Activated T-helper 2 cell treated with anti-CD3 and anti-CD28 coated beads, Interferon-gamma antibody, Interleukin-2, Interleukin-4, amounts not matched to agents 10 μg/mL and 5 μg/mL and 100 μg/mL, durations not matched to agents 14 hours and 24 hours and 36 hours (primary cell): ENCODE measurements around the gene FBXL15. TPM values are rescaled to one million over a fixed set of nuclear protein-coding genes. Genes with fewer than 3 reads are reported as not detected.
A peak's percentile ranks its signal among the peaks of the same experiment; 100 is the strongest.
"Not testable (repeated sequence)": the region's sequence is repeated elsewhere in the genome, so short reads cannot be mapped to it uniquely, and the experiment has no call there.

Experiments
- DNase-seq: peaks from one replicate; pipeline ENCODE4 v3.0.0; 2021; ENCODE audit warnings: low spot score
- H3K27ac Mint-ChIP-seq: one replicate; pipeline ENCODE4 v1.8.0; 2021; ENCODE audit warnings: mixed read lengths
- H3K27me3 Mint-ChIP-seq: one replicate; pipeline ENCODE4 v1.8.0; 2021; ENCODE audit warnings: low read depth, mixed read lengths
- H3K36me3 Mint-ChIP-seq: one replicate; pipeline ENCODE4 v1.8.0; 2021; ENCODE audit warnings: low read depth, mixed read lengths
- H3K4me1 Mint-ChIP-seq: one replicate; pipeline ENCODE4 v1.8.0; 2021; ENCODE audit warnings: low read depth, mixed read lengths
- H3K4me3 Mint-ChIP-seq: one replicate; pipeline ENCODE4 v1.8.0; 2021; ENCODE audit warnings: low read depth, mild to moderate bottlenecking, moderate library complexity, mixed read lengths
- H3K9me3 Mint-ChIP-seq: one replicate; pipeline ENCODE4 v1.8.0; 2021; ENCODE audit warnings: mixed read lengths
- intact Hi-C: fragments of 100-400 bp; cut with micrococcal nuclease; formaldehyde crosslinking; loops from one replicate; pipeline ENCODE4 v1.15.1; 2023
- total RNA-seq: library from RNA; stranded (reverse); gene quantifications from 2 replicates; pipeline ENCODE4 v1.2.3, GENCODE V29; 2022

FBXL15 gene
- total RNA-seq, 1 donor from 2014 or later = 14.8 TPM

GRCh38 chr10:102450124-102450373 is 29.4 kb downstream of the FBXL15 start:
- Mint-ChIP-seq H3K9me3 (no peaks in the 10 kb centered on the region), H3K27ac (peak overlapping the region; percentile 87), H3K4me3 (peak overlapping the region; percentile 94), H3K4me1 (peaks cover 23% of the 10 kb centered on the region), H3K27me3 (no peaks in the 10 kb centered on the region), H3K36me3 (peaks cover 21% of the 10 kb centered on the region)
- intact Hi-C loops = loop anchor here (1.0 kb wide), 3 partner anchors 18 to 51 kb away; partner anchors contain the start of gene CUEDC2
- DNase-seq = no peak

GRCh38 chr10:102450374-102451104 is 29.9 kb downstream of the FBXL15 start:
- intact Hi-C loops = loop anchor here (1.0 kb wide), 3 partner anchors 18 to 51 kb away; partner anchors contain the start of gene CUEDC2
- Mint-ChIP-seq H3K4me3 (peak overlapping the region; percentile 94), H3K27me3 (no peaks in the 10 kb centered on the region), H3K9me3 (no peaks in the 10 kb centered on the region), H3K4me1 (peaks cover 23% of the 10 kb centered on the region), H3K27ac (peak overlapping the region; percentile 87), H3K36me3 (peaks cover 24% of the 10 kb centered on the region)
- peak; percentile 88 for DNase-seq

GRCh38 chr10:102451105-102451969 is 30.7 kb downstream of the FBXL15 start, which contains the start of gene C10orf95:
Gene C10orf95 (minus strand): TSS chr10:102451543. CDS start chr10:102451093, 450 bp downstream.
- Mint-ChIP-seq H3K36me3 (peaks cover 26% of the 10 kb centered on the region), H3K27me3 (no peaks in the 10 kb centered on the region), H3K4me1 (peaks cover 23% of the 10 kb centered on the region), H3K27ac (peak within 1 kb of the TSS; percentile 80), H3K4me3 (peak within 1 kb of the TSS; percentile 86), H3K9me3 (no peaks in the 10 kb centered on the region)
- DNase-seq = no peak
- intact Hi-C loops = no loop called here

DNA sequence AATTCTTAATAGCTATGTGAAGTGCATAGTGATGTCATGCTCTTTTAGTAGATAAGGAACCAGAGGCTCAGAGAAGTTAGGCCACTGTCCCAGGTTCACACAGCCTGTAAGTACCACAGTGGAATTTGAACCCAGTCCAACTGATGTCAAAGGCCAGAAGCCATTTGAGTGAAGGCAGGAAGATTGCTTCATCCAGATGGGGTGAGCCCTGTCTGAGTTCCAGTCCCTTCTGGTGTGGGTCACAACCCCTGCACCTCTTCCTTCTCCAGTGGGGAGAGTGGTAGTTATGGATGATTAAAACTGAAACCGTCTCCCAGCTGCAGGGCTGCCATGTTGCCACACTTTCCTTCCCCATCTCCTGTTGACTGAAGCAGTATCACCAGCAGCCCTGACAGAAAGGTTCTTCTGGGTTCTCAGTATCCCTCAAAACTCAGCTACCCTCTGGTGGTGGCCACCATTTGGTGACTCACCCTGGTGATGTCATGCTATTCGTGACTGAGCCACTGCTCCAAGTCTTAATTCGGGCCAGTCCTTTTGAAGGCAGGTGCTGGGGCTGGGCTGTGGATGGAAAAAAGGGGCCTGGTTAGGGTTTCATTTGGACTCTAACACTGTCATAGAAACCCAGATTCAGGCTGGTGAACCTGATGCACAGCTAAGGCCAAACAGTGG is 32.2 kb downstream of the FBXL15 start:
- peaks cover 23% of the 10 kb centered on the region for H3K4me1 Mint-ChIP-seq
- no peaks in the 10 kb centered on the region for H3K9me3 Mint-ChIP-seq
- H3K4me3 Mint-ChIP-seq = peak overlapping the region; percentile 86
- peak overlapping the region; percentile 80 for H3K27ac Mint-ChIP-seq
- no peaks in the 10 kb centered on the region for H3K27me3 Mint-ChIP-seq
- peaks cover 26% of the 10 kb centered on the region for H3K36me3 Mint-ChIP-seq
- peak; percentile 49 for DNase-seq
- intact Hi-C loops = loop anchor here (1.0 to 2.0 kb wide), 3 partner anchors 8 to 59 kb away; partner anchors contain the start of genes ACTR1A and SUFU

DNA sequence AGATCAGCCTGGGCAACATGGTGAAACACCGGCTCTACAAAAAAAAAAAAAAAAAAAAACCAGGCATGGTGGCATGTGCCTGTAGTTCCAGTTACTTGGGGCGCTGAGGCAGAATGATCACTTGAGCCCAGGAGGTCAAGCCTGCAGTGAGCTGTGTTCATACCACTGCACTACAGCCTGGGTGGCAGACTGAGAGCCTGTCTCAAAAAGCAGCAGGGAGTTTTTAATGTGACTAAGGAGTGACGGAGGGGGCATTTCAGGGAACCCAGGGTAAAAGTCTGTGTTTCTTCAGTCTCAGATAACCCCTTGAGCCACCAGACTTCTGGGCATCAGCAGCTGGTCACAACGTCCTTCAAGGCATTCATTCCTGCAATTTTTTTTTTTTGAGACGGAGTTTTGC is 32.9 kb downstream of the FBXL15 start:
- Mint-ChIP-seq H3K9me3 (no peaks in the 10 kb centered on the region), H3K27ac (peak overlapping the region; percentile 26), H3K27me3 (no peaks in the 10 kb centered on the region), H3K36me3 (peaks cover 26% of the 10 kb centered on the region), H3K4me1 (peaks cover 23% of the 10 kb centered on the region), H3K4me3 (no peak overlapping the region)
- intact Hi-C loops = loop anchor here (1.0 to 2.0 kb wide), 3 partner anchors 8 to 59 kb away; partner anchors contain the start of genes ACTR1A and SUFU
- no peak for DNase-seq

- Mint-ChIP-seq H3K4me1 (peaks cover 16% of the 10 kb centered on the region), H3K36me3 (peaks cover 26% of the 10 kb centered on the region)
- H3K4me3 Mint-ChIP-seq, intact Hi-C loops, H3K27ac Mint-ChIP-seq, H3K9me3 Mint-ChIP-seq, DNase-seq, H3K27me3 Mint-ChIP-seq: not testable (repeated sequence)
These were observed 34.2 kb downstream of the FBXL15 start for GRCh38 chr10:102454662-102455487.

- no peak overlapping the region for H3K27ac Mint-ChIP-seq
- peaks cover 26% of the 10 kb centered on the region for H3K36me3 Mint-ChIP-seq
- H3K4me3 Mint-ChIP-seq = no peak overlapping the region
- no peaks in the 10 kb centered on the region for H3K27me3 Mint-ChIP-seq
- DNase-seq = no peak
- no peaks in the 10 kb centered on the region for H3K9me3 Mint-ChIP-seq
- intact Hi-C loops = no loop called here
- H3K4me1 Mint-ChIP-seq = peaks cover 22% of the 10 kb centered on the region
These were observed 35.3 kb downstream of the FBXL15 start for GRCh38 chr10:102455893-102456471.

- no peak for DNase-seq
- Mint-ChIP-seq H3K9me3 (no peaks in the 10 kb centered on the region), H3K27me3 (no peaks in the 10 kb centered on the region), H3K27ac (no peak overlapping the region), H3K36me3 (peaks cover 11% of the 10 kb centered on the region), H3K4me1 (peaks cover 26% of the 10 kb centered on the region), H3K4me3 (no peak overlapping the region)
- intact Hi-C loops = no loop called here
These were observed 37.0 kb downstream of the FBXL15 start for GRCh38 chr10:102457591-102458150.

DNA sequence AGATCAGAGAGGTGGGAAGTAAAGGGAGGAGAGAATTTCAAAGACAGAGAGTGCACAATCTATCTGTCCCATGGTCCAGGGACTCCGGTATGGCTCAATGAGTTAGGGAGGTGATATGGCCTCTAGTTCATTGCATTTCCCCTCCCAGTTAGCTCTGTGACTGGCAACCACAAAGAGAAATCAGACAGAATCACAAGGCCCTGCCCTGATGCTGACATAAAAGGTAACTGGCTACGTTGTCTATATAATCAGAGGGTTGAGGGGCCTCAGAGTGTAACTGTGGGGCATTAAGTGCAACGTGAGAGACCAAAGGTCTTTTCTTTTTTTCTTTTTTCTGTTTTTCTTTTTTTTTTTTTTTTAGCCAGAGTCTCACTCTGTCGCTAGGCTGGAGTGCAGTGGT is 38.0 kb downstream of the FBXL15 start:
- H3K27me3 Mint-ChIP-seq = no peaks in the 10 kb centered on the region
- no peak for DNase-seq
- no peak overlapping the region for H3K27ac Mint-ChIP-seq
- H3K4me3 Mint-ChIP-seq = no peak overlapping the region
- H3K9me3 Mint-ChIP-seq = no peaks in the 10 kb centered on the region
- H3K36me3 Mint-ChIP-seq = peaks cover 6% of the 10 kb centered on the region
- H3K4me1 Mint-ChIP-seq = peaks cover 23% of the 10 kb centered on the region
- intact Hi-C loops = no loop called here

DNA sequence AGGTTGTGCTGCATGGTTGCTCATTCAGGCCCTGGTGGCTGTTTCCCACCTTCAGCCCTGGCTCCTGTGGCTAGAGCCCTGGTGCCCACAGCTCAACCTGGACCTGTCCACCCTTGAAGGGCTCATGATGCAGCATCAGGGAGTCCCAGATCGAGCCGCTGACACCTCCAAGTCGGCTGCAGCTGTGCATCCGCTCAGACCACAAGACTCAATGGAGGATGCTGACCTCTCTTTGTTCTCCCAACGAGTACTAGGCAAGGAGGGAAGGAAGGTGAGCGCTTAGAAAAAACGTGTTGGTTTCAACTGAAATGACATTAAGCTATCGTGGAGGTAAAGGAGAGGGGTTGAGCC is 40.2 kb downstream of the FBXL15 start:
- H3K4me3 Mint-ChIP-seq = peak overlapping the region; percentile 90
- intact Hi-C loops = loop anchor here (1.0 to 5.0 kb wide), 4 partner anchors 8 to 42 kb away; partner anchors contain the start of genes ACTR1A, CUEDC2, FBXL15 and SUFU
- no peak for DNase-seq

DNA sequence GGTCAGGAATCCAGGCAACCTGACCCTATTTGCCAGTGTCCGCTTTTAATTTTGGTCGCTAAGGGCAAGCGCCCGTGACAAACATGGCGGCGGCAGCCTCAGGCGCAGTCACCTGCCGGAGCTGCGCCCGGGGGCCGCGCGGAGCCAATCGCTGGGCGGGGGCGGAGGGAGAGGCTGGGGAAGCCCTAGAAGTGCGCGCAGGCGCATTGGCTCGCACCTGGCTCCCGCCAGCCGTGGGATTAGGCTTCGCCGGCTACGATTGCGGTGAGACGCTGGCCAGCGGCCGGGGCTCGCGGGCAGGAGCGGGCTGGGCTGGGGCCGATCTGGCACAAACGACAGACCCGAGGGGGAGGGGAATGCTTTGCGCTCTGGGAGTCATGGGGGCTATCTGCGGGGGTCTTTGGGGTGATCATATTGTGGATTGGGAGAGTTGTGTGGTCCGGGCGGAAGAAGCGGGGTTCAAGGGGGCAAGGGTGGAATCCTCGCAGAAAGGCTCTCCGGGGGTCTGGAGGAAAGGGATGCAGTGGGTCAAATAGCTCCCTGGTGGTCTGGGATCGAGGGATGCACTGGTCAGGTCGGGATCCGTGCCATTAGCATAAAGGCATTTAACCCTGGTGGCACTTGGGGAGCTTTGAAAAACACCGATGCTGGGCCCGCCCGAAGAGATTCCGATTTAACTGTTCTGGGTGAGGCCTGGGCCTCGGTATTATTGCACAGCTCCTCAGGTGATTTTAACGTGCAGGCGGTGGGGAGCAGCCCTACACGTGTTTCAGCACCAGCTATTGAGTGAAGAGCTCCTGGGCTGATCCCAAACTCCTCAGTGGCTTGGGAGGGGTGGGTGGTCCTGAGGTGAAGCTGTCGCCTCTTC is 40.8 kb downstream of the FBXL15 start:
- Mint-ChIP-seq H3K4me1 (peaks cover 24% of the 10 kb centered on the region), H3K9me3 (no peaks in the 10 kb centered on the region), H3K27ac (peak overlapping the region; percentile 85), H3K27me3 (no peaks in the 10 kb centered on the region), H3K36me3 (no peaks in the 10 kb centered on the region), H3K4me3 (peak overlapping the region; percentile 90)
- DNase-seq = peak; percentile 88
- intact Hi-C loops = loop anchor here (1.0 to 5.0 kb wide), 4 partner anchors 8 to 41 kb away; partner anchors contain the start of genes ACTR1A, CUEDC2, FBXL15 and SUFU

More for the DNA sequence above, 40.2 kb downstream of the FBXL15 start:
- Mint-ChIP-seq H3K27me3 (no peaks in the 10 kb centered on the region), H3K27ac (peak overlapping the region; percentile 85), H3K4me1 (peaks cover 24% of the 10 kb centered on the region), H3K36me3 (peaks cover 1% of the 10 kb centered on the region), H3K9me3 (no peaks in the 10 kb centered on the region)
